CD1c-positive myeloid dendritic cell (primary cell): ENCODE results near the gene TXNL4A.
A peak's percentile ranks its signal among the peaks of the same experiment; 100 is the strongest.

Experiments used
- DNase-seq: peaks from one replicate; pipeline ENCODE4 v3.0.0-alpha.2; 2016; ENCODE audit errors: extremely low spot score

The TXNL4A gene

DNA sequence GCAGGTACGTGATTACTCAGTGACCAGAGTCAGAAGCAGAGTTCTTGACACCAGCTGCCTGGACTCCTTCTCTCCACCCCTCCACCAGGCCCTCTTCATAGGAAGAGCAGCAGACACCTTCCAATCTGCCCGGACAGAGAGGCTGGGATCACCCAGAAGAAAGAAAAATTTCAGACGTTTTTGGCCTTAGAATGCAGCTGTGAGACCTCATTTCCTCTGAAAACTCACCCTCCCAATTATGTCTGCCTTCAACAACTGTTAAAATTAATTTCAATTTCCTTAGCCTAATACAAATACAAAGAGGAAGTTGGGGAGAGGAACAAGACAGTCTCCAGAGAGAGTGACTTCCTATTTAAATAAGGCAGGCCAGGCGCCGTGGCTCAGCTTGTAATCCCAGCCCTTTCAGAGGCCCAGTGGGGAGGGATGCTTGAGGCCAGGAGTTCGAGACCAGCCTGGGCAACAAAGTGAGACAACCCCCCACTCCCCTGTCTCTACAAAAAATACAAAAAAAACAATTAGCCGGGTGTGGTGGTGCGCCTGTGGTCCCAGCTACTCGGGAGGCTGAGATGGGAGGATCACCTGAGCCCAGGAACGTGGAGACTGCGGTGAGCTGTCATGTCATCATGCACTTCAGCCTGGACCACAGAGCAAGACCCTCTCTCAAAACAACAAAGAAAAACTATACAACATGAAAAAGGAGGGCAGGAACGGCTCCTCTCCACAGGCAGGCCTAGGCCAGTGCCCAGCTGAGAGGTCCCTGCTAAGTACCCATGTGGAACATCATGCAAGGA lies 38.5 kb downstream of the TXNL4A start:
- DNase-seq, result peak; percentile 88

- DNase-seq, result no peak
Observed at GRCh38 chr18:79948719-79949411, 39.5 kb downstream of the TXNL4A start.

DNA sequence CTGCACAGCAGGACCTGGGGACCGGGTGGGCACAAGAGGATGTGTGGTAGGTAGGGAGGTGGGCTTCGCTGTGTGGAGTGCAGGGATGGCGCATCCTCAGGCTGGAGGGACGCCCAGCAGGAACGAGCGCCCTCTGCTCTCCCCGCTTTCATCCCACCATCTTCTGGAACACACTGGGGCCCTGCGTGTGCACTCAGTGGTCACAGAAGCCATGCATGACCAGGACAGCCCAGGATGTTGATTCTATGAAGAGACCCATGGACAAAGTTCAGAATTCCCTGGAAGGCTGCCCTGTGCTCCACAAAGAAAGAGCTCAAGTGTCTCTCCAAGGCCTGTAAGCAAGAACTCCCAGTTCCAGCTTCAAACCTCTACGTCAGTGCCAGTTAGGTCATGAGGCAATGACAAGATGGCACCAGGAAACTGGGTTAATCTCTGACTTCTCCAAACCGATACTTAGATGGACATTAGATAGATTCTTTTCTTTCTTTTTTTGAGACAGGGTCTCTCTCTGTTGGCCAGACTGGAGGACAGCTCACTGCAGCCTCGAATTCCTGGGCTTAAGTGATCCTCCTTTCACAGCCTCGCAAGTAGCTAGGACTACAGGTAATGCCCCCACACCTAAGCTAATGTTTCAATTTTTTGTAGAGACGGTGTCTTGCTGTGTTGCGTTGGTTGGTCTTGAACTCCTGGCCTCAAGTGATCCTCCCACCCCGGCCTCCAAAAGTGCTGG lies 40.3 kb downstream of the TXNL4A start:
- DNase-seq, result no peak

DNA sequence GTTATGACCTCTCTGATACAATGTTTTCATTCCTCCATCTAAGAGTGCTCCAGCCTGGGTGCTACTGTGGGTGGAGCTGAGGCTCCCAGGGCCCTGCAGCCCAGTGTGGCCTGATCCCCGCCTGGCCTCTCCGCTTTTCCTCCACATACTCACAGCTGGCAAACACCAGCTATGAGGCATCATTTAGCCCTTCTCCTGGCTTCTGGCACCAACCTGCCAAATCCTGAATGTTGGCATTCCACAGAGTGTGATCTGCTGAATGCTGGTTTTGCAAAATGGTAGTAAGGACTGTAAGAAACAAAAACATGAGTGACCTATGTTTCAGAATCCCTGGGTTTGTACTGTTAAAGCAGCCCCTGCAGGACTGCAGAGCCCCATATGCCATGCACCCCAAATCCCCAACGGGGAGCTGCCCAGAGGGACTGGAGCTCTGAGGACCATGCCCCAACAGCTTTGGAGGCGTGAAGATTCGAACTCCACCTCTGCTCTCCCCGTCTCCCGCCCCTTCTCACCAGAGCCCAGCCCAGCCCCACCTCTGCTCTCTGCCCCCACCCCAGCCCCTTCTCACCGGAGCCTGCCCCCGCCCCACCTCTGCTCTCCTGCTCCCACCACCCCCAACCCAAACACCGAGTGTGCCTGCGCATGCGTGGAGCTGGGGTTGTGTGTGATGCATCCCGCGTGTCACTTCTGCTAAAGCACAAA lies 41.2 kb downstream of the TXNL4A start:
- no peak for DNase-seq

GRCh38 chr18:79945118-79946042 lies 43.0 kb downstream of the TXNL4A start:
- DNase-seq, result no peak

DNA sequence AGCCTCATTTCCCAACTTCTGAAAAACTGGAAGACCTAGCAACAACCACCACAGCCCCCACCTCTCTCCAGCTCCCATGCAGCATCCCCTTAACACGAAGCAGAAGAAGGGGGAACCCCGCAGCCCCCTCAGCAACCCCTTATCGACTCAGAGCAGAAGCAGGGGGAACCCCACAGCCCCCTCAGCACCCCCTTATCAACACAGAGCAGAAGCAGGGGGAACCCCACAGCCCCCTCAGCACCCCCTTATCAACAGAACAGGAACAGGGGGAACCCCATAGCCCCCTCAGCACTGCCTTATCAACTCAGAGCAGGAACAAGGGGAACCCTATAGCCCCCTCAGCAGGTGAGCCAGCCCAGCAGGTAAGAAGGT lies 43.6 kb downstream of the TXNL4A start:
- no peak for DNase-seq

DNA sequence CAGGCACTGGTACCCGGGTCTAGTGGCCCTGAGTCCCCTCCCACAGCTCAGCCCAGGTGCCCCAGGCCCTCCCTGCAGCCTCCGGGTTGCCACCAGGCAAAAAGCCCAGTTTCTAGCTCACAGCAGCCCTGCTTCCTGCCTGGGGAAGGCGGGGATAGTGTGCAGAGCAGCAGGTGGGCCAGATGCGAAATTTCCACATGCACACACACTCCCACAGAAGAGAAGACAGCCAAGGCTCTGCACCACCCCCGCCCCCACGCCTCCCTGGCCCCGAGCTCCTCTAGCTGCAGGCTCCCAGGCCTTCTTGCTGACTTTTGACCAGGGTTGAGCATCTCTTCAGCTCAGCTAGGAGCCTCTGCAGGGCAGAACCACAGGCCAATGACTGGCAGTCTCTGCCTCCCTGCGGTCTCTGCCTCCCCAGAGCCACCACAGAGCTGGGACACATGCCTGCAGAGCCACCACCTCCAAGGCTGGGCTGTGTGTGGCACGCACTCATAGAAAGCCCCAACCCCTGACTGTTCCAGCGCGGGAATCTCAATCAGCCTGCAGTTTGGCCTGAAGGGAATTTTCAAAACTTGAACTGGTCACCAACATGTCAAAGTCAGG lies 44.1 kb downstream of the TXNL4A start:
- no peak for DNase-seq

- DNase-seq, result no peak
Observed at GRCh38 chr18:79943608-79944125, 44.7 kb downstream of the TXNL4A start.

GRCh38 chr18:79942786-79943607 lies 45.4 kb downstream of the TXNL4A start:
- DNase-seq, result no peak

- DNase-seq, result no peak
Observed at GRCh38 chr18:79942211-79942610, 46.2 kb downstream of the TXNL4A start.

DNA sequence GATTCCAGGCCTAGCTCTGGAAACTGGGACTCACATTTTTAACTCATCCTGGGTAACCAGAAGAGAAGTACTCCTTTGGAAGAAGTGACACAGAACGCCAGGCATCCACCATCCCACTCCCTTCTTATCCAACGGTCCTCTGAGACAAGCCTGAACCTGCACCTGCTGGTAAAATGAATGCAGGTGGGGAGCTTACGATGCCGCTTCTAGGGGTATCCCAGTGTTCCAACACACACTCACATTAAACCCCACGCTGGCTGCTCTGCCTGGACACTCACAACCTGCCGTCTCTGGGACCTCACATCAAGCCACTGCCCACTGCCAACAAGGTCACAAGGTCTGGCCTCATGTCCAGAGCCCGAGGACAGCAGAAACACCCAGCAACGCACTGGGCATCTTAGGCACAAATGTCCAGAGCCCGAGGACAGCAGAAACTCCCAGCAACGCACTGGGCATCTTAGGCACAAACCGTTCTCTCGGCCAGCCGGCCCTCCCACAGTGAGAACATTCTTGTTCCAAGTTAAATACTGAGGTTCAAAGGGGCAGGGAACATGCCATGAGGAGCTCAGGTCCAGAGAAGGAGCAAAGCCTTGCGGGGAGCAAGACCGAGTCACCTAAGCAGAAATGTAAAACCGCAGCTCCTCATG lies 46.8 kb downstream of the TXNL4A start:
- no peak for DNase-seq

DNA sequence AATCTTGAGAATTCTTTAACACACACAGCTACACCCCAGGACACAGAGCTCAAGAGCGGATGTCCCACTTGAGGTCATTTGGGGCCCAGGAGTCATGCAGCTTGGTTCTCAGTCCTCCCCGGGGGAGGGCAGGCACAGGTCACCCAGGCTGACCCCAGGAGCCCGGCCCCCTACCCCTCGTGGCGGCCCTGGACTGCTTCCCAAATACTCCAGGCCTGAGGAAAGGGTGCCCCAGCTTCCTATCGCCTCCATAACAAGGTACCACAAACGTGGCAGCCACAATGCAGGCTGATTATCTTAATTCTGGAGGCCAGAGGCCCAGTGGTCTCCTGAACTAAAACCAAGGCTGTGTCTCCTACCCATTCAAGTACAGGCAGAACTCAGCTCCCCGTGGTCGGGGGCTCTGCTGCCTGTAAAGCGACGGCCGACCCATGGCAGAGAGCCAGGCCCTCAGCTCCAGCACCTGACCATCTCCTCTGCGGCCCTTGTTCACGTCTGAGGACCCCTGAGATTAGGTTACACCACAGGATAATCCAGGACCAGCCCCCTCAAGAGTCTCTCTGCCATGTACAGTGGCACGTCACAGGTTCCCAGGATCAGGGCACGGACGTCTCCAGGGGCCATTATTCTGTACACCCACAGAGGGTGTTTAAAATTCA lies 47.4 kb downstream of the TXNL4A start:
- no peak for DNase-seq

DNA sequence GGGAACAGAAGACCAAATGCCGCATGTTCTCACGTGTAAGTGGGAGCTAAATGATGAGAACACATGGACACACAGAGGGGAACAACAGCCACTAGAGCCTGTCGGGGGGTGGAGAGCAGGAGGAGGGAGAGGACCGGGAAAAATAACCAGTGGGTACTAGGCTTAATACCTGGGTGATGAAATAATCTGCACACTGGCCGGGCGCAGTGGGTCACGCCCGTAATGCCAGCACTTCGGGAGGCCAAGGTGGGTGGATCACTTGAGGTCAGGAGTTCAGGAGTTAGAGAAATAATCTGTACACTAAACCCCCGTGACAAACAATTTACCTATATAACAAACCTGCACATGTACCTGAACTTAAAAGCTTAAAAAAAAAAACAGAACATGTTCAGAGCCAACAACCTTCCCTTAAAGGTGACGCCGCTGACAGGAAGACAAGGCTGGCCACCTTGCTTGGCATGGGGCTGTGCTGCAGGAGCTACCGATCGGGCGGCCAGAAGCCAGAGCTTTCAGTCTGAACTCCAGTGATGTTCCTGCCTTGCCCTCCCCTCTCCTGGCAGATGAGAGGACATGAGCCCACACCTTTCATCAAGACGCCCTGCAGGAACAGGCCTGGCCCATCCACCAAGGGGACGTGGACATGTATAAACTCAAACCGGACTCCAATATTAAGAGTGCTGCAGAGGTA lies 48.1 kb downstream of the TXNL4A start:
- DNase-seq, result no peak

DNA sequence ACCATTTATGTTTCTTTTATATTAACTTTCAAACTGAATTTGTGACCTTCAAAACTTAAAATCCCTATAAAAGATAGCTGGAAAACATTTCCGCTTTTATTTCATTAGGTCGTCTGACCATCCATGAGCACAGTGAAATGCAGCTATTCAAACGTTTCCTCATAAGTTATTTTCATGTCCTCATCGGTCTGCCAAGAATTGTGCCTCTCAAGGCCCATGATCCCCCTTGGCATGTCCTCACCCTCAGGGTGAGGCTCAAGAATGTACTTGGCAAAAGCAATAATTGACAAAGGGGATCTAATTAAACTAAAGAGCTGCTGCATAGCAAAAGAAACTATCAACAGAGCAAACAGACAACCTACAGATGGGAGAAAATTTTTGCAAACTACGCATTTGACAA lies 49.3 kb downstream of the TXNL4A start:
- DNase-seq, result no peak

DNA sequence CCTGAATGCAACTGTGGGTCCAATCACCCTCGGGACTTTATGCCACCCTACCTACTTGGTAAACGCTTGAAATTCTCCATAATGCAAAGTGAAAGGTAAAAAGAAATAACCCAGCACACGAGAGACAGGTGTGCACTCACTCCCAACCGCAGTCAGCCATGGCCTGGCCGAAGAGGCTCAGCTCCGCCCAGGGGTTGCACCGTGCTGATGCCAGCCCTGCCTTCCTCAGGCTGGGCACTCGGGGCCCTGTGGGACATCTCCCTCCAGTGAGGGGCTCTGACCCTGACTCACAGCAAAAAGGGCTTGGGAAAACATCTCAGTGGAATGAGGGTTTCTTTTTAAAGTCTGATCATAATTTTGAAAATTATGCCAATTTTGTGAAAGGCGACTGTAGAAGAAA lies 50.2 kb downstream of the TXNL4A start:
- no peak for DNase-seq

- DNase-seq, result no peak
Observed at GRCh38 chr18:79937103-79937860, 51.1 kb downstream of the TXNL4A start.

- DNase-seq, result no peak
Observed at GRCh38 chr18:79936641-79937040, 51.7 kb downstream of the TXNL4A start.
